Neural progenitor cell (in vitro differentiated cells): ENCODE measurements around the gene FBN2.

Source experiments
- CTCF ChIP-seq: fragments of 200-600 bp; sonication (generic); IDR thresholded peaks from 2 replicates; pipeline ENCODE4 v1.5.1; 2017; ENCODE audit warnings: antibody characterized with exemption, mild to moderate bottlenecking
- EZH2 ChIP-seq: fragments of 200-600 bp; sonication (generic); IDR thresholded peaks from 2 replicates; pipeline ENCODE4 v1.6.1; 2017; ENCODE audit warnings: antibody characterized with exemption, mild to moderate bottlenecking, moderate library complexity

- TF ChIP-seq CTCF, result no peak
- no peak for TF ChIP-seq EZH2
These were observed 283.3 kb downstream of the FBN2 start for GRCh38 chr5:128254789-128255188.
